ELR (cell line): ENCODE data around the gene MXRA7.
"Not testable (repeated sequence)": the region's sequence is repeated elsewhere in the genome, so short reads cannot be mapped to it uniquely, and the experiment has no call there.

Experiments
- DNase-seq: peaks from one replicate; pipeline ENCODE4 v3.0.0-alpha.2; 2015; ENCODE audit warnings: low read depth

MXRA7 gene

GRCh38 chr17:76643553-76644148, 67.1 kb downstream of the MXRA7 start, which contains the start of gene ST6GALNAC1:
ST6GALNAC1 (minus strand) TSS chr17:76643757; CDS start chr17:76643638, 119 bp downstream.
- DNase-seq, result no peak

- DNase-seq, result no peak
Measured at GRCh38 chr17:76642994-76643393, 67.8 kb downstream of the MXRA7 start.

GRCh38 chr17:76642032-76642561, 68.7 kb downstream of the MXRA7 start:
- DNase-seq, result no peak

GRCh38 chr17:76641501-76641900, 69.3 kb downstream of the MXRA7 start:
- no peak for DNase-seq

GRCh38 chr17:76640550-76641380, 70.0 kb downstream of the MXRA7 start:
- no peak for DNase-seq

GRCh38 chr17:76638263-76638662, 72.5 kb downstream of the MXRA7 start:
- no peak for DNase-seq

- DNase-seq, result not testable (repeated sequence)
Measured at GRCh38 chr17:76636486-76637206, 74.1 kb downstream of the MXRA7 start.

- peak; percentile 83 for DNase-seq
Measured at GRCh38 chr17:76635659-76636360, 75.0 kb downstream of the MXRA7 start.

GRCh38 chr17:76635039-76635438, 75.7 kb downstream of the MXRA7 start:
- DNase-seq, result peak; percentile 79

- DNase-seq, result no peak
Measured at GRCh38 chr17:76633628-76634328, 77.0 kb downstream of the MXRA7 start.

- DNase-seq, result no peak
Measured at GRCh38 chr17:76631821-76632565, 78.8 kb downstream of the MXRA7 start.

GRCh38 chr17:76630151-76630550, 80.6 kb downstream of the MXRA7 start:
- DNase-seq, result no peak
